GM21447 (cell line): Measurements from ENCODE around the gene CYTIP.
"Not testable (repeated sequence)": the region's sequence is repeated elsewhere in the genome, so short reads cannot be mapped to it uniquely, and the experiment has no call there.

Source experiments
- ATAC-seq: cut with Tn5 transposase; IDR thresholded peaks from one replicate; pipeline ENCODE4 v1.9.1; 2021; ENCODE audit not compliant: unreplicated experiment

CYTIP gene

GRCh38 chr2:157386247-157386646 lies 57.6 kb downstream of the CYTIP start:
- no peak for ATAC-seq

GRCh38 chr2:157377861-157378260 lies 66.0 kb downstream of the CYTIP start:
- ATAC-seq: no peak

GRCh38 chr2:157376041-157376440 lies 67.8 kb downstream of the CYTIP start:
- no peak for ATAC-seq

- no peak for ATAC-seq
Observed at GRCh38 chr2:157375384-157375783, 68.5 kb downstream of the CYTIP start.

GRCh38 chr2:157368508-157368907 lies 75.4 kb downstream of the CYTIP start:
- ATAC-seq: not testable (repeated sequence)

- ATAC-seq: no peak
Observed at GRCh38 chr2:157367704-157368103, 76.2 kb downstream of the CYTIP start.
